HepG2 (cell line): ENCODE measurements around the gene ACOXL.

ENCODE experiments used
- ATF2 ChIP-seq: sonication (generic); formaldehyde crosslinking; IDR thresholded peaks from 2 replicates; pipeline ENCODE4 v1.4.0; 2020; ENCODE audit warnings: missing genetic modification reagents
- EP300 ChIP-seq, 3 experiments: sonication (generic) in 1 of 3; formaldehyde crosslinking in 1 of 3; IDR thresholded peaks; 2 replicates each; pipeline versions ENCODE4 v1.5.1 to v1.6.1; 2011 to 2020; ENCODE audit warnings: low read depth in 2 of 3, low read length in 2 of 3, borderline replicate concordance in 1 of 3, improper control_type of control experiment in 1 of 3, mild to moderate bottlenecking in 1 of 3, missing genetic modification reagents in 1 of 3, moderate library complexity in 1 of 3
- EZH2 ChIP-seq: conservative IDR thresholded peaks from 2 replicates; pipeline ENCODE4 v1.6.1; 2012; ENCODE audit warnings: mild to moderate bottlenecking, low read depth, low read length, moderate library complexity
- HOXA5 ChIP-seq: sonication (generic); formaldehyde crosslinking; IDR thresholded peaks from 2 replicates; pipeline ENCODE4 v1.4.0; 2020; ENCODE audit warnings: missing genetic modification reagents
- MYNN ChIP-seq: sonication (generic); formaldehyde crosslinking; IDR thresholded peaks from 2 replicates; pipeline ENCODE4 v1.4.0; 2020; ENCODE audit warnings: mild to moderate bottlenecking, low read depth, missing genetic modification reagents
- PREB ChIP-seq: sonication (generic); formaldehyde crosslinking; IDR thresholded peaks from 2 replicates; pipeline ENCODE4 v1.4.0; 2020; ENCODE audit warnings: missing genetic modification reagents
- RAD21 ChIP-seq: fragments of 450-650 bp; formaldehyde crosslinking; IDR thresholded peaks from 2 replicates; pipeline ENCODE4 v1.5.0; 2020; ENCODE audit warnings: mild to moderate bottlenecking
- ZNF740 ChIP-seq: sonication (generic); formaldehyde crosslinking; IDR thresholded peaks from 2 replicates; pipeline ENCODE4 v1.4.0; 2020; ENCODE audit warnings: missing genetic modification reagents

- no peak for TF ChIP-seq EZH2
- TF ChIP-seq PREB (CRISPR knock-in tag) = no peak
- TF ChIP-seq EP300 (IDR thresholded peaks at IDR 0.05; ENCODE audit: low read depth in 2 of 2, low read length in 2 of 2) = no peak
- no peak for TF ChIP-seq EP300 (CRISPR knock-in tag; IDR thresholded peaks at IDR 0.05; ENCODE audit: borderline replicate concordance)
- no peak for TF ChIP-seq HOXA5
- TF ChIP-seq MYNN (CRISPR knock-in tag) = no peak
- TF ChIP-seq RAD21 (CRISPR knock-in tag) = no peak
- TF ChIP-seq ZNF740 (CRISPR knock-in tag) = no peak
- no peak for TF ChIP-seq ATF2 (CRISPR knock-in tag)
Observed at GRCh38 chr2:110904116-110904778, 171.9 kb downstream of the ACOXL start.
